ENCODE data around the gene NRCAM.

The NRCAM gene

DNA sequence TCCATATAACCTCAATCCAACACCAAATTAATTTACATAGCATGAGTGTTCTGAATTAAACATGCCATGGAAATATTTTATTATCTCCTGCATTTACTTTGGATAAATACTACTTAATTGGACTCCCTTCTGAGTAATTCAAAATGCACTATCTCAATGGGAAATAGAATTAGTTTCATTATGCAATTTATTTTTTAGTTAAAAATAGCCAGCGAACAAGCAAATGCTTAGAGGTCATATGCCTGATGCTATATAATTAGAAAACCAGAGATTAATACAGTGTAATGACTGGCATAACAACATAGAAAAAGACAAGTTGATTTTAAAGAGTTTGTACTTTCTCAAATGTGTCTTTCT, 165.1 kb downstream of the NRCAM start:
- Histone ChIP-seq H3K9me3 (ENCODE audit: control insufficient read depth, low read length) (no peaks in the 10 kb centered on the region), H3K27me3 (ENCODE audit: control insufficient read depth, insufficient read depth, low read length) (no peaks in the 10 kb centered on the region), H3K36me3 (ENCODE audit: control insufficient read depth, insufficient read depth, low read length) (no peaks in the 10 kb centered on the region), H3K9ac (ENCODE audit: low read length) (no peak overlapping the region), H3K4me3 (ENCODE audit: low read length) (no peak overlapping the region), H3K4me1 (ENCODE audit: control insufficient read depth, insufficient read depth, low read length) (no peaks in the 10 kb centered on the region)

DNA sequence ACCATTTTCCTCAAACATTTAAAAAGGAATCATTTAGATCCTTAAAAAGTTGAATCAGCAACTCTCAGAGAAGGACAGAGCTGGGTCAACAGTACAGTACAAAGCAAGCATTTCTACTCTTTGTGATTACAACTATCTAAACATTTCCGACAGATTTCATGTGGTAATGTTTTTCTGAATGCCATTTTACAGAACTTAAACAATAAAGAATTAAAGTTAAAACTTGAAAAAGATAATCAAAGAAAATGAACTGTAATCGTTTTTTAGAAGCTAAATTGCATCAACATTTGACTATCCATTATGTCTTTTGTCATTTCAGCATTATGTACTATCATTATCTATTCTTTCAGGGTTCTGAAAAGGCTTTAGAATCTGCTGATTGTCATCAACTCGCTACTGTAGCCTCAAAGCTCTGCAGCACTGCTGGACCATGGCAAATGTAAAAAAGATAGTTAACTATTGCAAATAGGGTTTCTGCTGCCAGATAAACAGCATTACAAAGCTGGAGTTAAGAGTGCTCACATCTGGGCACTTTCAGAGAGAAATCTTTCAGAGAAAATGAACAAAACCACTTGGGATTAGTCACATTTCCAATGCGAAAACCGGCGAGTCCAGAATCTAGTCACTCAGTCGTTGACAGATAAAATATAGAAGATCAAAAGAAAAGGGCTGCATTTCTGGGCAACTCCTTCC, 165.6 kb downstream of the NRCAM start:
- Histone ChIP-seq H3K9me3 (ENCODE audit: control insufficient read depth, low read length) (no peaks in the 10 kb centered on the region), H3K4me3 (ENCODE audit: low read length) (no peak overlapping the region)

DNA sequence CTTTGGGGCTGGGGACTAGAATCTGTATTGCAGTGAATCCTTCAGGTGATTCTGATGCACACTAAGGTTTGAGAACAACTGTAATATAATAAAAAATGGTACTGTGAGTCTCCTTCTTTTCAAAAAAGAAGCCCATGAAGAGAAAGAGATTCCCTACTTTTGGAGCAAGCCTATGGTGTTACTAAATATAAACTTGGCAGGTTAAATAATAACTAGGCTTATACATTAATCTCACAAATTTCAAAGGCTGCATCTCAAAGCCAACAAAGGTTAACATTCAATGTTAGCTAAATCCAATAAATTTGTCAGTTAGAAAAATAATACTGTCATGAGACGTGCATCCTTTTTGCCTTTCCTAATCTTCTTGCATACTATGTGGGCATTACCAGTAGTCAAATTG, 166.4 kb downstream of the NRCAM start:
- no peaks in the 10 kb centered on the region for H3K4me1 ChIP-seq (ENCODE audit: control insufficient read depth, insufficient read depth, low read length)
- H3K9me3 ChIP-seq (ENCODE audit: control insufficient read depth, low read length), result no peaks in the 10 kb centered on the region
- no peak overlapping the region for H3K9ac ChIP-seq (ENCODE audit: low read length)
- no peaks in the 10 kb centered on the region for H3K36me3 ChIP-seq (ENCODE audit: control insufficient read depth, insufficient read depth, low read length)
- H3K4me3 ChIP-seq (ENCODE audit: low read length), result no peak overlapping the region
- no peaks in the 10 kb centered on the region for H3K27me3 ChIP-seq (ENCODE audit: control insufficient read depth, insufficient read depth, low read length)

More for the DNA sequence above, 165.6 kb downstream of the NRCAM start:
- H3K27me3 ChIP-seq (ENCODE audit: control insufficient read depth, insufficient read depth, low read length), result no peaks in the 10 kb centered on the region
- H3K36me3 ChIP-seq (ENCODE audit: control insufficient read depth, insufficient read depth, low read length), result no peaks in the 10 kb centered on the region
- no peak overlapping the region for H3K9ac ChIP-seq (ENCODE audit: low read length)
- no peaks in the 10 kb centered on the region for H3K4me1 ChIP-seq (ENCODE audit: control insufficient read depth, insufficient read depth, low read length)

DNA sequence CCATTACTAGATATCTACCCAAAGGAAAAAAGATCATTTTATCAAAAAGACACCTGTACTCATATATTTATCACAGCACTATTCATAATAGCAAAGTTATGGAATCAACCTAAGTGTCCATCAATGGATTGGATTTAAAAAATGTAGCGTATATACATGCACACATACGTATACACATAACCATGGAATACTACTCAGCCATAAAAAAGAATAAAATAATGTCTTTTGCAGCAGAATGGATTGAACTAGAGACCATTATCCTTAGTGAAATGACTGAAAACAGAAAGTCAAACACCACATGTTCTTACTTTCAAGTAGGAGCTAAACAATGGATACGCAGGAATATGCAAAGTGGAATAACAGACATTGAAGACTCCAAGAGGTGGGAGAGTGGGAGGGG, 168.4 kb downstream of the NRCAM start:
- Histone ChIP-seq H3K27me3 (ENCODE audit: control insufficient read depth, insufficient read depth, low read length) (no peaks in the 10 kb centered on the region), H3K9ac (ENCODE audit: low read length) (no peak overlapping the region), H3K36me3 (ENCODE audit: control insufficient read depth, insufficient read depth, low read length) (no peaks in the 10 kb centered on the region), H3K4me3 (ENCODE audit: low read length) (no peak overlapping the region), H3K9me3 (ENCODE audit: control insufficient read depth, low read length) (no peaks in the 10 kb centered on the region), H3K4me1 (ENCODE audit: control insufficient read depth, insufficient read depth, low read length) (no peaks in the 10 kb centered on the region)

DNA sequence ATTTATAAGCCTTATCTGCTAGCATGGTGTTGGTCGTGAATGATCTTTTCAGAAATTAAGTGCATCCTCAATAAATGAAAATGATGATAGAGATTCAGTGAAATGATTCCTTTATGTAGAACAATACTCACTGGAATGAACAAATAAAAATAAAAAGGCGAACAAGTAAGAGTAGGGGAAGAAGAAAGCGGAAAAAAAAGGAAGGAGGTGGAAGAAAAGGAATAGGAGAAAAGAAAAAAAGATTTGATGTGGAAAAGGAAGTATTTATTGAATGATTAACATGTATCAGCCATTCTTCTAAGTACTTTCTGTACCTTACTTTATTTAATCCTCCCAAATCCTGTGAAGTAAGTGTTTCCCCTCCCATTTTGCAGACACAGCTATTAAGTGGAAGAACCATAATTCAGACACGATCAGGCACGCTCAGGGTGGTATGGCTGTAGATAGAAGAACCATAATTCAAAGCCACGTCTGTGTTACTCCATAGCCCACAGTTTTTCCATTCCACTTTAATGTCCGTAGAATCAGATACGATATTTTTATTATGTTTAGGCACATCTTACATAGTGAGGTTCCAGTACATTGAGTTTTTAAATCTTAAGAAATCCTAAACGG, 169.8 kb downstream of the NRCAM start:
- no peaks in the 10 kb centered on the region for H3K27me3 ChIP-seq (ENCODE audit: control insufficient read depth, insufficient read depth, low read length)
- no peaks in the 10 kb centered on the region for H3K9me3 ChIP-seq (ENCODE audit: control insufficient read depth, low read length)
- no peaks in the 10 kb centered on the region for H3K4me1 ChIP-seq (ENCODE audit: control insufficient read depth, insufficient read depth, low read length)
- no peak overlapping the region for H3K9ac ChIP-seq (ENCODE audit: low read length)
- H3K4me3 ChIP-seq (ENCODE audit: low read length), result no peak overlapping the region
- H3K36me3 ChIP-seq (ENCODE audit: control insufficient read depth, insufficient read depth, low read length), result no peaks in the 10 kb centered on the region

DNA sequence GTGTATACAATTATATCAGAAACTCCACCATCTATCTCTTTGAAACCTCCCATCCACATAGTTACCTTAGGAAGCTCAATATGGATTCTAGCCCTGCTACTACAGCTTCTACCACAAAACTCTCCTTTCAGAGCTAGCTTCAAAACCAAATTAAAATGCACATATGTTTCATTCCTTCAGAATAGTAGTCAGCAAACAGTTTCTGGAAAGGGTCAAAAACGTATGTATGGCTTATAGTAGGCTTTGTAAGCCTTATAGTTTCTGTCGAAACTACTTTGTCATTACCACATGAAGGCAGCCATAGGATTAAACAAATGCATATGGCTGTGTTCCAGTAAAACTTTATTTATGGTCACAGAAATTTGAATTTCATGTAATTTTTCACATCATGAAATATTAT, 170.5 kb downstream of the NRCAM start:
- Histone ChIP-seq H3K36me3 (ENCODE audit: control insufficient read depth, insufficient read depth, low read length) (no peaks in the 10 kb centered on the region), H3K27me3 (ENCODE audit: control insufficient read depth, insufficient read depth, low read length) (no peaks in the 10 kb centered on the region), H3K4me1 (ENCODE audit: control insufficient read depth, insufficient read depth, low read length) (no peaks in the 10 kb centered on the region), H3K9me3 (ENCODE audit: control insufficient read depth, low read length) (no peaks in the 10 kb centered on the region), H3K9ac (ENCODE audit: low read length) (no peak overlapping the region), H3K4me3 (ENCODE audit: low read length) (no peak overlapping the region)

DNA sequence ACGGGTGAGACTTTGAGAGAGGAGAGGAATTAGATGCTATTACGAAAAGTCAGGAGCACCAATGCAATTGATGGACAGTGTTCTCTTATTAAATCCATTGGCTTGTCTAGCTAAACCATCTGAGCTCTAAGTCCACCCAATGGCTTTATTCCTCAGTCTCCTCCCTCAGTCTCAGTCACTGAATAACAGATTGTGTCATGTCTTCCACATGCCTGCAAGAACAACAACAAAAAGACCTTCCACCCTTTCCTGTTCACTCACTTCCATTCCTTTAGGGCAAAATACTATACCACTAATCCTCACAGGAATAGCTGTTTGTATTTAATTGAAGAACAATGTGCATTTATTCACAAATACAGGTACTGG, 171.2 kb downstream of the NRCAM start:
- H3K27me3 ChIP-seq (ENCODE audit: control insufficient read depth, insufficient read depth, low read length), result no peaks in the 10 kb centered on the region
- H3K4me3 ChIP-seq (ENCODE audit: low read length), result no peak overlapping the region
- H3K9me3 ChIP-seq (ENCODE audit: control insufficient read depth, low read length), result no peaks in the 10 kb centered on the region
- no peaks in the 10 kb centered on the region for H3K4me1 ChIP-seq (ENCODE audit: control insufficient read depth, insufficient read depth, low read length)
- H3K9ac ChIP-seq (ENCODE audit: low read length), result no peak overlapping the region
- H3K36me3 ChIP-seq (ENCODE audit: control insufficient read depth, insufficient read depth, low read length), result no peaks in the 10 kb centered on the region

- no peaks in the 10 kb centered on the region for H3K4me1 ChIP-seq (ENCODE audit: control insufficient read depth, insufficient read depth, low read length)
- H3K36me3 ChIP-seq (ENCODE audit: control insufficient read depth, insufficient read depth, low read length), result no peaks in the 10 kb centered on the region
- H3K9me3 ChIP-seq (ENCODE audit: control insufficient read depth, low read length), result no peaks in the 10 kb centered on the region
- no peak overlapping the region for H3K4me3 ChIP-seq (ENCODE audit: low read length)
- no peak overlapping the region for H3K9ac ChIP-seq (ENCODE audit: low read length)
- no peaks in the 10 kb centered on the region for H3K27me3 ChIP-seq (ENCODE audit: control insufficient read depth, insufficient read depth, low read length)
Observed at GRCh38 chr7:108284349-108285002, 171.8 kb downstream of the NRCAM start.

- Histone ChIP-seq H3K9ac (ENCODE audit: low read length) (no peak overlapping the region), H3K9me3 (ENCODE audit: control insufficient read depth, low read length) (no peaks in the 10 kb centered on the region), H3K36me3 (ENCODE audit: control insufficient read depth, insufficient read depth, low read length) (no peaks in the 10 kb centered on the region), H3K27me3 (ENCODE audit: control insufficient read depth, insufficient read depth, low read length) (no peaks in the 10 kb centered on the region), H3K4me1 (ENCODE audit: control insufficient read depth, insufficient read depth, low read length) (no peaks in the 10 kb centered on the region), H3K4me3 (ENCODE audit: low read length) (no peak overlapping the region)
Observed at GRCh38 chr7:108283252-108283651, 173.0 kb downstream of the NRCAM start.

- H3K36me3 ChIP-seq (ENCODE audit: control insufficient read depth, insufficient read depth, low read length), result no peaks in the 10 kb centered on the region
- H3K9ac ChIP-seq (ENCODE audit: low read length), result no peak overlapping the region
Observed at GRCh38 chr7:108282427-108282996, 173.7 kb downstream of the NRCAM start.

GRCh38 chr7:108280136-108280535, 176.1 kb downstream of the NRCAM start:
- H3K36me3 ChIP-seq (ENCODE audit: control insufficient read depth, insufficient read depth, low read length), result no peaks in the 10 kb centered on the region
- no peak overlapping the region for H3K4me3 ChIP-seq (ENCODE audit: low read length)
- H3K27me3 ChIP-seq (ENCODE audit: control insufficient read depth, insufficient read depth, low read length), result no peaks in the 10 kb centered on the region
- H3K4me1 ChIP-seq (ENCODE audit: control insufficient read depth, insufficient read depth, low read length), result no peaks in the 10 kb centered on the region
- H3K9me3 ChIP-seq (ENCODE audit: control insufficient read depth, low read length), result no peaks in the 10 kb centered on the region
- no peak overlapping the region for H3K9ac ChIP-seq (ENCODE audit: low read length)

More at GRCh38 chr7:108282427-108282996, 173.7 kb downstream of the NRCAM start:
- Histone ChIP-seq H3K4me1 (ENCODE audit: control insufficient read depth, insufficient read depth, low read length) (no peaks in the 10 kb centered on the region), H3K9me3 (ENCODE audit: control insufficient read depth, low read length) (no peaks in the 10 kb centered on the region), H3K27me3 (ENCODE audit: control insufficient read depth, insufficient read depth, low read length) (no peaks in the 10 kb centered on the region), H3K4me3 (ENCODE audit: low read length) (no peak overlapping the region)

DNA sequence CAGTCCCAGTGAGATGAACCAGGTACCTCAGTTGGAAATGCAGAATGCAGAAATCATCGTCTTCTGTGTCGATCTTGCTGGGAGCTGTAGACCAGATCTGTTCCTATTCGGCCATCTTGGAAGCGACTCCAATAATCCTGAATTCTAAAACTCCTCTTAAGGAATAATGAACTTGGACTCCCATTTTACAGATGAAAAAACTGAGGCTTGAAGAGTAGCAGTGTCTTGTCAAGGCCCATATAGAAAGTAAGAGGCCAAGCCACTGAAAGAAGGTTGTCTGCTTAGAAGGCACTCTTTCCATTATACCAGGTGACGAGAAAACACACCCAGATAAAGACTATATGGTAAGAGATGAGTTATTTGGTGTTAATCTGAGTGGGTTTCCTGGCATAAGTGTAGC, 177.5 kb downstream of the NRCAM start:
- H3K9me3 ChIP-seq (ENCODE audit: control insufficient read depth, low read length), result no peaks in the 10 kb centered on the region
- H3K4me1 ChIP-seq (ENCODE audit: control insufficient read depth, insufficient read depth, low read length), result no peaks in the 10 kb centered on the region
- H3K36me3 ChIP-seq (ENCODE audit: control insufficient read depth, insufficient read depth, low read length), result no peaks in the 10 kb centered on the region
- H3K9ac ChIP-seq (ENCODE audit: low read length), result no peak overlapping the region
- no peaks in the 10 kb centered on the region for H3K27me3 ChIP-seq (ENCODE audit: control insufficient read depth, insufficient read depth, low read length)
- H3K4me3 ChIP-seq (ENCODE audit: low read length), result no peak overlapping the region

Data from mucosa of stomach (tissue), 1 donor.